ENCODE results near the gene CSRP1. TPM values are rescaled to one million over a fixed set of nuclear protein-coding genes. Genes with fewer than 3 reads are reported as not detected.

The CSRP1 gene
- total RNA-seq, 1 donor, result 480 TPM

DNA sequence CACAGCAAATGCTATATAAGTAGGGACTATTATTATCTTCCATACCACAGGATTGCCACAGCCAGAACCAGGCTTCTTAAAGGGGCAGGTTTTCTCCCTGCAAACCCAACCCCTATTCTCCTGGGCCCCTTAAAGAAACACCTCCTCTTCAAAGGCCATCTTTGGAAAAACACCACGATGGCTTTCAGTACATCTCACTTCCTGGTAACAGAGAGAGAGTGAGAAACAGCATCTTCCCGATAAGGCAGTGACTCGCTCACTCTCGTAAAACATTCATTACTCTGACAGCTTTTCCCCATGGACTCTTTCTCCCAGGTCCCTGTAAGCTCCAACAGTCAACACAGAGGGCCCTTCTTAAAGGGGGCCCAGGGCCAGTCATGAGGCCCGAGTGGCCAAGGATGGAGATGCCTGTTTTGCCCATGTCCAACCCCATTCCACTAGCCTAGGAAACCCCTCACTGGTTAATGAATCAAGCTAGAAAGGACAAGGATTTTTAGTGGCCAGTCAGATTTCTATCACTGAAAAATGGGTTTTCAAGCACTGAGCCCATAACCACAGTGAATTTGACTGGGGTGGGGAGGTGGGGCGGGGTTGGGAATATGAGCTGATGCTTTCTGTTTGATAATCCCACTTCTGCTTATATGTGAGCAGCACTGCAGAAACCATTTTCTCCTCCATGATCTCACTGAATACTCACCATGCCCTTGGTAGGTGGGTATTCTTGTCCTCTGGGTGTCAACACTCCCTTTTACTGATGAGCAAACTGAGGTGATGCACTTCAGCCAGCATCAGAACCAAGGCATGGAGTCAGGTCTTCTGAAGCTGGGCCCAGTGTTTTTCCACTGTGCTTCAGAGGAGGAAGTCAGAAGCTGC lies 28.4 kb upstream of the CSRP1 start:
- H3K36me3 ChIP-seq (ENCODE audit: insufficient read depth, low read length), result no peaks in the 10 kb centered on the region
- H4K20me1 ChIP-seq (ENCODE audit: insufficient read depth, low read length), result no peaks in the 10 kb centered on the region
- H3K4me1 ChIP-seq (ENCODE audit: insufficient read depth, low read length), result peaks cover 61% of the 10 kb centered on the region
- peaks cover 17% of the 10 kb centered on the region for H3K79me2 ChIP-seq (ENCODE audit: insufficient read depth, low read length)
- H3K4me3 ChIP-seq (ENCODE audit: insufficient read depth, low read length), result no peak overlapping the region
- no peaks in the 10 kb centered on the region for H3K27me3 ChIP-seq (ENCODE audit: insufficient read depth, low read length)
- no peaks in the 10 kb centered on the region for H3K9me3 ChIP-seq (ENCODE audit: low read depth, low read length)
- no peak for TF ChIP-seq CTCF (IDR thresholded peaks at IDR 0.05; ENCODE audit: extremely low read depth, low read depth, low read length)
- H3K27ac ChIP-seq (ENCODE audit: low read depth, low read length), result peak overlapping the region; percentile 91
- H3K4me2 ChIP-seq (ENCODE audit: insufficient read depth, low read length), result peak overlapping the region; percentile 40
- peak overlapping the region; percentile 39 for H2AFZ ChIP-seq (ENCODE audit: low read length)
- DNase-seq (ENCODE audit: insufficient read length, low spot score, missing footprints), result peak; percentile 86

- no peak overlapping the region for H3K4me2 ChIP-seq (ENCODE audit: insufficient read depth, low read length)
- no peak overlapping the region for H3K27ac ChIP-seq (ENCODE audit: low read depth, low read length)
- no peak overlapping the region for H2AFZ ChIP-seq (ENCODE audit: low read length)
- H3K4me1 ChIP-seq (ENCODE audit: insufficient read depth, low read length), result peaks cover 61% of the 10 kb centered on the region
- no peaks in the 10 kb centered on the region for H4K20me1 ChIP-seq (ENCODE audit: insufficient read depth, low read length)
- no peak for DNase-seq (ENCODE audit: insufficient read length, low spot score, missing footprints)
- H3K79me2 ChIP-seq (ENCODE audit: insufficient read depth, low read length), result peaks cover 6% of the 10 kb centered on the region
- H3K9me3 ChIP-seq (ENCODE audit: low read depth, low read length), result no peaks in the 10 kb centered on the region
- no peaks in the 10 kb centered on the region for H3K27me3 ChIP-seq (ENCODE audit: insufficient read depth, low read length)
- TF ChIP-seq CTCF (IDR thresholded peaks at IDR 0.05; ENCODE audit: extremely low read depth, low read depth, low read length), result no peak
- H3K36me3 ChIP-seq (ENCODE audit: insufficient read depth, low read length), result no peaks in the 10 kb centered on the region
- H3K4me3 ChIP-seq (ENCODE audit: insufficient read depth, low read length), result no peak overlapping the region
These were observed 26.9 kb upstream of the CSRP1 start for GRCh38 chr1:201533836-201534235.

GRCh38 chr1:201531551-201532425 lies 24.9 kb upstream of the CSRP1 start:
- Histone ChIP-seq H3K27ac (ENCODE audit: low read depth, low read length) (peak overlapping the region; percentile 88), H3K9me3 (ENCODE audit: low read depth, low read length) (no peaks in the 10 kb centered on the region), H4K20me1 (ENCODE audit: insufficient read depth, low read length) (no peaks in the 10 kb centered on the region), H3K79me2 (ENCODE audit: insufficient read depth, low read length) (peaks cover 6% of the 10 kb centered on the region), H3K4me1 (ENCODE audit: insufficient read depth, low read length) (peaks cover 43% of the 10 kb centered on the region), H3K27me3 (ENCODE audit: insufficient read depth, low read length) (no peaks in the 10 kb centered on the region), H3K4me3 (ENCODE audit: insufficient read depth, low read length) (no peak overlapping the region), H3K4me2 (ENCODE audit: insufficient read depth, low read length) (peak overlapping the region; percentile 54), H3K36me3 (ENCODE audit: insufficient read depth, low read length) (no peaks in the 10 kb centered on the region), H2AFZ (ENCODE audit: low read length) (peak overlapping the region; percentile 31)
- no peak for TF ChIP-seq CTCF (IDR thresholded peaks at IDR 0.05; ENCODE audit: extremely low read depth, low read depth, low read length)
- DNase-seq (ENCODE audit: insufficient read length, low spot score, missing footprints), result peak; percentile 83
